ENCODE data around the gene CNOT3.
A peak's percentile ranks its signal among the peaks of the same experiment; 100 is the strongest.
"Not testable (repeated sequence)": the region's sequence is repeated elsewhere in the genome, so short reads cannot be mapped to it uniquely, and the experiment has no call there.

The CNOT3 gene

DNA sequence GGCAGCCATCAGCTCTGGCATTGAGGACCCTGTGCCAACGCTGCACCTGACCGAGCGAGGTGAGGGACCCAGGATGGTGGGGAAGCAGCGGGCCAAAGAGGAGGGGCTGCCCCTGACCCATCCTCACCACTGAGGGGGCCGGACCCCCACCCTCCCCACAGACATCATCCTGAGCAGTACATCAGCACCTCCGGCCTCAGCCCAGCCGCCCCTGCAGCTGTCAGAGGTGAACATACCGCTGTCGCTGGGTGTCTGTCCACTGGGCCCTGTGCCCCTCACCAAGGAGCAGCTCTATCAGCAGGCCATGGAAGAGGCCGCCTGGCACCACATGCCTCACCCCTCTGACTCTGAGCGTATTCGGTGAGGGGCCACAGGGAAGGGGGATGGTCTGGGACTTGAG is 14.7 kb downstream of the CNOT3 start:
- DNase-seq: no peak

- DNase-seq: no peak
These were observed 15.4 kb downstream of the CNOT3 start for GRCh38 chr19:54152878-54153524.

DNA sequence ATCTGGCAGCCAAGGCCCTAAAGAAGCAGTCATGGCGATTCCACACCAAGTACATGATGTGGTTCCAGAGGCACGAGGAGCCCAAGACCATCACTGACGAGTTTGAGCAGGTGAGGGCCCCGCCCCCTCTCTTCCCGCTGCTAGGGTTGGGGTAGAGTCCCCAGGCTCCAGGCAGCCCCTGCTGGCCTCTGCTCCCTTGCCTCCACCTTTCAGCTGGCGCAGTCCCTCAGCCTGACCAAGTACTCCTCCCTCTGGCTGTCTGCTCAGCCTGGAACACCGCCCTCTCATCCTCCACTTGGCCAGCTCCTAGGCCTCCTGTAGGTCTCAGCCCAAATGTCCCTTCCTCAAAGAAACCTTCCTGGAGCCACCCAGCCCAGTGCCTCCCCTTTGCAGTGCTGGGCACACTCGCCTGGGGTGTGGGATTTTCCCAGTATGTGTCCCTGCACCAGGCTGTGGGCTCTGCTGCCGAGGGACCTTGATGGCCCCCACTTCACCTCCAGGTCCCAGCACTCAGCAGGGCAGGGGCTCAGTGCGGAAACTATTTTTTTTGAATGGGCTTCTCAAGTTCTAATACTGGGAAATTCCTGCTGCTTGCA is 16.3 kb downstream of the CNOT3 start:
- DNase-seq: no peak

- no peak for DNase-seq
These were observed 17.2 kb downstream of the CNOT3 start for GRCh38 chr19:54154603-54155345.

GRCh38 chr19:54155694-54156093 is 18.1 kb downstream of the CNOT3 start:
- DNase-seq: no peak

GRCh38 chr19:54156490-54156889 is 18.9 kb downstream of the CNOT3 start:
- no peak for DNase-seq

GRCh38 chr19:54156953-54157352 is 19.4 kb downstream of the CNOT3 start:
- no peak for DNase-seq

GRCh38 chr19:54158812-54159351 is 21.3 kb downstream of the CNOT3 start:
- no peak for DNase-seq

DNA sequence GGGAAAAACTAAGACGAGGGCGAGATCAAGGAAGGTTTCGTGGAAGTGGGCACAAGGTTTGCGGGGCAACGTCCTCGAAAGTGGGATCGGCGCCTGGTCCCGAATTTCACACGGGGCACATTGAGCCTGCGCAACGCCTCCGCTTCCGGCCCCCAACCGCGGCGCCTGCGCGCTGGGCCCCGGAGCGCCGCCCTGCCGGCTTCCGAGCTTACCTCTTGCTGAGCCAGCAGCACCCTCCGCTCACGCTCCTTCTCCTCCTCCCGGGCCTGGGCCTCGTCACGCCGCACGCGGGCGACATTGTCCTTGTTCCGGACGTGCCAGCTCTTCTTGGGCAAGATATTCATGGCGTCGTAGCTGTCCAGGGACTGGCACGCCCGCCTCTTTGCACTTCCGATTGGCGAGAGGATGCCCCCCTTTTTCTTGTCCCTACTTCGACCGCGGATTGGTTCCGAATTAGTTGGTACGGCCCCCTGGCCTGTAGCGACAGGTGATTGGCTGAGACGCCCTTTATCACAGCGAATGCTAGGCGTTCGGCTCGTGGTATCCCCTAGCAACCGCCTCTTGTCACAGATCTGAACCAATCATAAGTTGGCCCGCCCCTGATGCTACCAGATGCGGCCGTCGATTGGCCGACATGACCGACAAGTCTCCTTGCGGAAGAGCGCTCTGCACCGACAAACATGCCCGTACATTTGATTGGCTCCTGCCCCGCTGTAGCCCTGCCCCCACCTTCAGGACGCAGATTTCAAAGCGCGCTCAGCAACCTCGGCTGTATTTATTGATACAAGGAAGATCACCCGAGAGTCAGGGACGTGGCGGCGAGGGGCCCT is 22.0 kb downstream of the CNOT3 start, which contains the start of gene LENG1:
LENG1 (minus strand) TSS at position 370 of the 830 bp plus-strand sequence; CDS start at position 344, 26 bp downstream.
- peak; percentile 100 for DNase-seq

GRCh38 chr19:54160182-54160811 is 22.7 kb downstream of the CNOT3 start:
- DNase-seq: no peak

GRCh38 chr19:54160854-54161253 is 23.3 kb downstream of the CNOT3 start:
- DNase-seq: no peak

DNA sequence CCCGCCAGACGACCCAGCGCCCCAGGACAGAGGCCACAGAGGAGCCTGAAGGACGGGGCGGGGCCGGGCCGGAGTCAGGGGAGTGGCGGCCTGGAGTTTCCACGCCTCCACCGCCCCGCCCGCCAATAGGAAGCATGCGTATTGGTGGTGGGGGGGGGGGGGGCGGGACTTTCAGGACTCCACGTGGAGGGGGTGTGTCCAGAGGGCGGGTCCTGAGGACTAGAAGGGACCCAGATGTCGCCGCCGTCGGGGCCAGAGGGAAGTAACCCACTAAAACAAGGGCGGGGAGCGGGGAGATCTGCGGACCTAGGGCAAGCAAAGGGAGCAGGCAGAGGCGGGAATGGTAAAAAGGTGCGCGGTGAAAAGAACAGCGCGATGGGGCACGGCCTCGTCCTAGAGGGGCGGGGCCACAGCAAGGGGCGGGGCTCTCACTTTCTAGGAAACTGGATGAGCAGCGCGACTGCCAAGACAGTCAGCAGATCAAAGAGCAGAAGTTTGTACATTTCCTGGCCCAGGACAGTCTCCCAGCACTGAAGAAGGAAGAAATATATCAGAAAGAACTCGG is 24.8 kb downstream of the CNOT3 start:
- DNase-seq: peak; percentile 85

GRCh38 chr19:54162884-54163283 is 25.3 kb downstream of the CNOT3 start:
- no peak for DNase-seq

GRCh38 chr19:54164369-54165068 is 27.0 kb downstream of the CNOT3 start:
- peak; percentile 64 for DNase-seq

DNA sequence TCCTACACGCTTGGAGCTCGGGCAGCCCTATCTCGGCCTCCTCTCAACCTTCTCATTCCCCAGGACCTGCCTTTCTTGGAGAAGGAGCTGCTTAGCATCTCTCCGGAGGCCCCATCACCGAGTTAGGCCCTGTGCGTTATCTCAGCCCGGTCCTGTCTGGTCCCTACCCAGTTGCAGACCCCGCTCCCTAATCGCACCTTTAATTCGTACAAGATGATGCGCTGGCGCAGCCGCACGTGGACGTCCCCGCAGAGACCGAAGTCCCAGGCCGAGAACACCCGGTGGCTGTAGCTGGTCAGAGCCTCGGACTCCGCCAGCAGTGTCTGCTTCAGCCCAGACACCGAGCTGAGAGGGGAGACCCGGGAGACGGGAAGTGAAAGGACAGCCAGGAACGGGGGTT is 27.7 kb downstream of the CNOT3 start:
- no peak for DNase-seq

GRCh38 chr19:54168174-54168917 is 30.8 kb downstream of the CNOT3 start:
- peak; percentile 84 for DNase-seq

DNA sequence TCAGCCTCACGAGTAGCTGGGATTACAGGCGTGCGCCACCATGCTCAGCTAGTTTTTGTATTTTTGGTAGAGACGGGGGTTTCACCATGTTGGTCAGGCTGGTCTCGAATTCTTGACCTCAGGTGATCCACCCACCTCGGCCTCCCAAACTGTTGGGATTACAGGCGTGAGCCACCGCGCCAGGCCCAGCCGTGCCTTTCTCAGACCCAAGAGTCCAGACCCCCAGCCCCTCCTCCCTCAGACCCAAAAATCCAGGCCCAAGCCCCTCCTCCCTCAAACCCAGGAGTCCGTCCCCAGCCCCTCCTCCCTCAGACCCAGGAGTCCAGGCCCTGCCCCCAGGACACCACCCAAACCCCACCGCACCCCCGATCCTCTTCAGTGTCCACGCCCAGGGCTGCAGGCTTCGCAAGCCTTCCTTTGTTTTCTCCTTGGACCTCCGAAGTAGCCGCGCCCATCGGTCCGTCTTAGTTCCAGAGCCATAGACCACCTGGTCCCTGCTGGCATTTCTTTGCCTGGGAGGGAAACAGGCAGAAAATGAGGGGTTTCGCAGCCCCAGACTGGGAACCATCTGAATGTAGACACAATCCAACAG is 31.7 kb downstream of the CNOT3 start:
- no peak for DNase-seq

DNA sequence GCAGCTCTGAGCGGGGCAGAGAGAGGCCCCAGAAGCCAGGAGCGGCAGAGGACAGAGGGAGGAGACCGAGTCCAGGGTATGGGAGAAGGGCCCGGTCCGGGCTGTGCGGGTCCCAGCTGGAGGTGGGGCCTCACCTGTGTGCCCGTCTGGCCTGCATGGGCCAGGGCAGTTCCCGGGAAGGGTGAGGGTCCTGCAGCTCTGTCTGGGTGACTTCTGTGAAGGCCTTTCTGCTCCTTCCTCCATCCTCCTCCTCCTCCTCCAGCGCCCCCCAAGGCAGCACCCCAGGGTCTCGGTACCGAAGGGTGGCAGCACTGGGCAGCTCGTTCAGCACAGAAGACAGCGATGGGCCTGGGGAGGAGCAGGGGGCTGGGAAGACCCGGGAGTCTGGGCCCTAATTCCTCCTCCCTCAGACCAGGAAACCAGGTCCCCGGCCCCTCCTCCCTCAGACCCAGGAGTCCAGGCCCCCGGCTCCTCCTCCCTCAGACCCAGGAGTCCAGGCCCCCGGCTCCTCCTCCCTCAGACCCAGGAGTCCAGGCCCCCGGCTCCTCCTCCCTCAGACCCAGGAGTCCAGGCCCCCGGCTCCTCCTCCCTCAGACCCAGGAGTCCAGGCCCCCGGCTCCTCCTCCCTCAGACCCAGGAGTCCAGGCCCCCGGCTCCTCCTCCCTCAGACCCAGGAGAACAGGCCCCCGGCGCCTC is 34.3 kb downstream of the CNOT3 start:
- not testable (repeated sequence) for DNase-seq
